ENCODE data around the gene CHCHD3. TPM values are rescaled to one million over a fixed set of nuclear protein-coding genes. Genes with fewer than 3 reads are reported as not detected.
"Not testable (repeated sequence)": the region's sequence is repeated elsewhere in the genome, so short reads cannot be mapped to it uniquely, and the experiment has no call there.

The CHCHD3 gene
- total and polyA plus RNA-seq, 3 experiments from 2014 or later = 59.1 to 87.6 (median 86.9) TPM

- Histone ChIP-seq H3K9me3 (ENCODE audit: low read length) (no peaks in the 10 kb centered on the region), H3K4me1 (ENCODE audit: insufficient read depth, low read length) (no peaks in the 10 kb centered on the region), H3K36me3 (ENCODE audit: insufficient read depth, low read length) (peaks cover 5% of the 10 kb centered on the region), H3K27ac (ENCODE audit: low read depth, low read length) (no peak overlapping the region), H3K27me3 (ENCODE audit: insufficient read depth, low read length, poor library complexity, severe bottlenecking) (no peaks in the 10 kb centered on the region), H3K4me3 (ENCODE audit: low read length) (no peak overlapping the region)
- Mint-ChIP-seq H3K9me3 (peaks cover 0 to 2% (median 0%) of the 10 kb centered on the region in 5 donors), H3K27me3 (no peaks in the 10 kb centered on the region), H3K4me3 (no peak overlapping the region), H3K36me3 (peaks cover 10 to 43% (median 42%) of the 10 kb centered on the region in 3 donors), H3K27ac (no peak overlapping the region), H3K4me1 (peaks cover 0 to 2% (median 2%) of the 10 kb centered on the region in 3 donors)
- CTCF ChIA-PET = interaction anchor here (1.2 kb wide), 1 partner anchor 22 kb away, joined by 3 read pairs; no protein-coding TSS in a partner anchor
- POLR2A ChIA-PET = no interaction called here
- DNase-seq = no peak
These were observed 182.1 kb downstream of the CHCHD3 start for GRCh38 chr7:132899833-132900232.

- peaks cover 6 to 43% (median 36%) of the 10 kb centered on the region in 3 donors for H3K36me3 Mint-ChIP-seq
- H3K4me3 Mint-ChIP-seq; POLR2A ChIA-PET; H3K27ac Mint-ChIP-seq; H3K9me3 ChIP-seq (ENCODE audit: low read length); H3K4me1 Mint-ChIP-seq; DNase-seq; H3K27me3 ChIP-seq (ENCODE audit: insufficient read depth, low read length, poor library complexity, severe bottlenecking); CTCF ChIA-PET; H3K27ac ChIP-seq (ENCODE audit: low read depth, low read length); H3K4me1 ChIP-seq (ENCODE audit: insufficient read depth, low read length); H3K4me3 ChIP-seq (ENCODE audit: low read length); H3K27me3 Mint-ChIP-seq; H3K36me3 ChIP-seq (ENCODE audit: insufficient read depth, low read length); H3K9me3 Mint-ChIP-seq: not testable (repeated sequence)
These were observed 183.2 kb downstream of the CHCHD3 start for GRCh38 chr7:132898641-132899175.

GRCh38 chr7:132897093-132897687 is 184.7 kb downstream of the CHCHD3 start:
- ChIA-PET CTCF (no interaction called here), POLR2A (no interaction called here)
- no peak overlapping the region for H3K27ac Mint-ChIP-seq
- H3K9me3 Mint-ChIP-seq = peaks cover 0 to under 1% (median 0%) of the 10 kb centered on the region in 5 donors
- Histone ChIP-seq H3K4me3 (ENCODE audit: low read length) (no peak overlapping the region), H3K4me1 (ENCODE audit: insufficient read depth, low read length) (no peaks in the 10 kb centered on the region), H3K9me3 (ENCODE audit: low read length) (no peaks in the 10 kb centered on the region), H3K27me3 (ENCODE audit: insufficient read depth, low read length, poor library complexity, severe bottlenecking) (no peaks in the 10 kb centered on the region), H3K27ac (ENCODE audit: low read depth, low read length) (no peak overlapping the region), H3K36me3 (ENCODE audit: insufficient read depth, low read length) (no peaks in the 10 kb centered on the region)
- no peaks in the 10 kb centered on the region for H3K4me1 Mint-ChIP-seq
- H3K4me3 Mint-ChIP-seq = no peak overlapping the region
- H3K36me3 Mint-ChIP-seq = peaks cover 7 to 49% (median 32%) of the 10 kb centered on the region in 3 donors
- no peak for DNase-seq
- no peaks in the 10 kb centered on the region for H3K27me3 Mint-ChIP-seq

GRCh38 chr7:132895231-132895630 is 186.7 kb downstream of the CHCHD3 start:
- H3K36me3 ChIP-seq (ENCODE audit: insufficient read depth, low read length) = no peaks in the 10 kb centered on the region
- CTCF ChIA-PET = no interaction called here
- no peak overlapping the region for H3K27ac Mint-ChIP-seq
- DNase-seq = no peak
- H3K9me3 ChIP-seq (ENCODE audit: low read length) = no peaks in the 10 kb centered on the region
- H3K27me3 Mint-ChIP-seq = no peaks in the 10 kb centered on the region
- POLR2A ChIA-PET = no interaction called here
- no peaks in the 10 kb centered on the region for H3K4me1 Mint-ChIP-seq
- H3K9me3 Mint-ChIP-seq = peaks cover 0 to 2% (median 0%) of the 10 kb centered on the region in 5 donors
- no peak overlapping the region for H3K4me3 ChIP-seq (ENCODE audit: low read length)
- H3K27me3 ChIP-seq (ENCODE audit: insufficient read depth, low read length, poor library complexity, severe bottlenecking) = no peaks in the 10 kb centered on the region
- H3K36me3 Mint-ChIP-seq = peaks cover 7 to 44% (median 25%) of the 10 kb centered on the region in 3 donors
- no peak overlapping the region for H3K4me3 Mint-ChIP-seq
- no peaks in the 10 kb centered on the region for H3K4me1 ChIP-seq (ENCODE audit: insufficient read depth, low read length)
- H3K27ac ChIP-seq (ENCODE audit: low read depth, low read length) = no peak overlapping the region

- ChIA-PET CTCF (no interaction called here), POLR2A (no interaction called here)
- Histone ChIP-seq H3K27me3 (ENCODE audit: insufficient read depth, low read length, poor library complexity, severe bottlenecking) (no peaks in the 10 kb centered on the region), H3K4me3 (ENCODE audit: low read length) (no peak overlapping the region), H3K4me1 (ENCODE audit: insufficient read depth, low read length) (no peaks in the 10 kb centered on the region), H3K27ac (ENCODE audit: low read depth, low read length) (no peak overlapping the region), H3K9me3 (ENCODE audit: low read length) (no peaks in the 10 kb centered on the region), H3K36me3 (ENCODE audit: insufficient read depth, low read length) (no peaks in the 10 kb centered on the region)
- Mint-ChIP-seq H3K9me3 (peaks cover 0 to 2% (median 0%) of the 10 kb centered on the region in 5 donors), H3K27me3 (no peaks in the 10 kb centered on the region), H3K4me3 (no peak overlapping the region), H3K36me3 (peaks cover 10 to 41% (median 20%) of the 10 kb centered on the region in 3 donors), H3K27ac (no peak overlapping the region), H3K4me1 (no peaks in the 10 kb centered on the region)
- DNase-seq = no peak
These were observed 188.3 kb downstream of the CHCHD3 start for GRCh38 chr7:132893560-132893959.

GRCh38 chr7:132892744-132893143 is 189.1 kb downstream of the CHCHD3 start:
- Mint-ChIP-seq H3K36me3 (peaks cover 10 to 38% (median 18%) of the 10 kb centered on the region in 3 donors), H3K27ac (peak overlapping the region in 1 of 8 donors; percentile 43)
- H3K4me3 Mint-ChIP-seq; H3K4me1 ChIP-seq (ENCODE audit: insufficient read depth, low read length); H3K4me3 ChIP-seq (ENCODE audit: low read length); H3K4me1 Mint-ChIP-seq; CTCF ChIA-PET; H3K27ac ChIP-seq (ENCODE audit: low read depth, low read length); H3K36me3 ChIP-seq (ENCODE audit: insufficient read depth, low read length); H3K27me3 Mint-ChIP-seq; H3K9me3 ChIP-seq (ENCODE audit: low read length); H3K27me3 ChIP-seq (ENCODE audit: insufficient read depth, low read length, poor library complexity, severe bottlenecking); POLR2A ChIA-PET; H3K9me3 Mint-ChIP-seq; DNase-seq: not testable (repeated sequence)

- peaks cover 0 to 2% (median 0%) of the 10 kb centered on the region in 5 donors for H3K9me3 Mint-ChIP-seq
- DNase-seq = no peak
- H3K4me3 Mint-ChIP-seq = no peak overlapping the region
- no peak overlapping the region for H3K27ac Mint-ChIP-seq
- Histone ChIP-seq H3K27ac (ENCODE audit: low read depth, low read length) (no peak overlapping the region), H3K27me3 (ENCODE audit: insufficient read depth, low read length, poor library complexity, severe bottlenecking) (no peaks in the 10 kb centered on the region), H3K4me1 (ENCODE audit: insufficient read depth, low read length) (no peaks in the 10 kb centered on the region), H3K9me3 (ENCODE audit: low read length) (no peaks in the 10 kb centered on the region), H3K4me3 (ENCODE audit: low read length) (no peak overlapping the region), H3K36me3 (ENCODE audit: insufficient read depth, low read length) (no peaks in the 10 kb centered on the region)
- ChIA-PET CTCF (no interaction called here), POLR2A (interaction anchor here (0.6 kb wide), 1 partner anchor 108 kb away, joined by 5 read pairs; no protein-coding TSS in a partner anchor)
- H3K27me3 Mint-ChIP-seq = no peaks in the 10 kb centered on the region
- H3K4me1 Mint-ChIP-seq = no peaks in the 10 kb centered on the region
- peaks cover 8 to 31% (median 10%) of the 10 kb centered on the region in 3 donors for H3K36me3 Mint-ChIP-seq
These were observed 190.3 kb downstream of the CHCHD3 start for GRCh38 chr7:132891554-132891953.

- peak overlapping the region in 6 of 7 donors; percentile 20 to 67 (median 48) for H3K4me3 Mint-ChIP-seq
- no peaks in the 10 kb centered on the region for H3K9me3 ChIP-seq (ENCODE audit: low read length)
- H3K27ac Mint-ChIP-seq = peak overlapping the region; percentile 1 to 93 (median 64)
- peak in 1 of 5 donors; percentile 21 for DNase-seq
- H3K4me1 Mint-ChIP-seq = peaks cover 23 to 38% (median 31%) of the 10 kb centered on the region in 3 donors
- peaks cover 0 to 16% (median 11%) of the 10 kb centered on the region in 3 donors for H3K36me3 Mint-ChIP-seq
- H3K9me3 Mint-ChIP-seq = no peaks in the 10 kb centered on the region
- no peak overlapping the region for H3K4me3 ChIP-seq (ENCODE audit: low read length)
- H3K27ac ChIP-seq (ENCODE audit: low read depth, low read length) = no peak overlapping the region
- H3K27me3 Mint-ChIP-seq = no peaks in the 10 kb centered on the region
- no peaks in the 10 kb centered on the region for H3K27me3 ChIP-seq (ENCODE audit: insufficient read depth, low read length, poor library complexity, severe bottlenecking)
- ChIA-PET CTCF (no interaction called here), POLR2A (no interaction called here)
- H3K4me1 ChIP-seq (ENCODE audit: insufficient read depth, low read length) = peaks cover 17% of the 10 kb centered on the region
- H3K36me3 ChIP-seq (ENCODE audit: insufficient read depth, low read length) = no peaks in the 10 kb centered on the region
These were observed 199.0 kb downstream of the CHCHD3 start for GRCh38 chr7:132882714-132883428.

Measured in CD8-positive, alpha-beta memory T cell (primary cell).